ENCODE data around the gene APOB.

The APOB gene

GRCh38 chr2:21047141-21048009 is 3.5 kb upstream of the APOB start:
- DNase-seq, result no peak

- no peak for DNase-seq
Measured at GRCh38 chr2:21046506-21046905, 2.6 kb upstream of the APOB start.

GRCh38 chr2:21044694-21045371 is 960 bp upstream of the APOB start:
- DNase-seq, result no peak

- DNase-seq, result peak; percentile 76
Measured at GRCh38 chr2:21042958-21043743, 722 bp downstream of the APOB start.

- DNase-seq, result no peak
Measured at GRCh38 chr2:21042708-21042957, 1.2 kb downstream of the APOB start.

- DNase-seq, result no peak
Measured at GRCh38 chr2:21041943-21042707, 1.7 kb downstream of the APOB start.

- DNase-seq, result no peak
Measured at GRCh38 chr2:21041462-21041861, 2.4 kb downstream of the APOB start.

- no peak for DNase-seq
Measured at GRCh38 chr2:21040468-21041377, 3.1 kb downstream of the APOB start.

- no peak for DNase-seq
Measured at GRCh38 chr2:21039979-21040467, 3.9 kb downstream of the APOB start.

- DNase-seq, result no peak
Measured at GRCh38 chr2:21039080-21039556, 4.8 kb downstream of the APOB start.

- no peak for DNase-seq
Measured at GRCh38 chr2:21038403-21039073, 5.3 kb downstream of the APOB start.

GRCh38 chr2:21037671-21038108 is 6.2 kb downstream of the APOB start:
- DNase-seq, result no peak

GRCh38 chr2:21036708-21037670 is 6.9 kb downstream of the APOB start:
- DNase-seq, result no peak

- no peak for DNase-seq
Measured at GRCh38 chr2:21035974-21036707, 7.7 kb downstream of the APOB start.

- no peak for DNase-seq
Measured at GRCh38 chr2:21035282-21035973, 8.4 kb downstream of the APOB start.

- no peak for DNase-seq
Measured at GRCh38 chr2:21034972-21035279, 8.9 kb downstream of the APOB start.

- no peak for DNase-seq
Measured at GRCh38 chr2:21034156-21034971, 9.5 kb downstream of the APOB start.

Data from femur (tissue), 1 donor.